Measurements from ENCODE around the gene MCC.

DNA sequence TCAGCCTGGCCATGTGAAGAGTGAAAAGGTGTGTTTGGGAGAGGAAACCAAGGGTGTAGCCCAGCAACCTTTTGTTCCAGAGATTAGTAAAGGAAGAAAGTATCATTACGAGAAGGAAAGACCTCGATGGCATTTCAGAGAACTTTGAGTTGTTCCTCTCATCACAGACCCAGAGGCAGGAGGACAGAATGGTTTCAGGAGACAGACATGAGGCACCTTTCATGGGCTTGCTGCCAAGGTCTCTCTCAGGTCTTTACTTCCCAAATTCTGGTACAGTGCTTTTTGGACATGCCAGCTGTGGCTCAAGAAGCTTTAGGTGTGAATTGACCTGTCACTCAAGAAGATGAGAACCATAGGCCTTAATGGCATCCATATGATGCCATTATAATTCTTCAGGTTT, 2.8 kb upstream of the MCC start:
- no peak for TF ChIP-seq ZFX (IDR thresholded peaks at IDR 0.05; ENCODE audit: borderline replicate concordance)
- TF ChIP-seq, protein P1, sequence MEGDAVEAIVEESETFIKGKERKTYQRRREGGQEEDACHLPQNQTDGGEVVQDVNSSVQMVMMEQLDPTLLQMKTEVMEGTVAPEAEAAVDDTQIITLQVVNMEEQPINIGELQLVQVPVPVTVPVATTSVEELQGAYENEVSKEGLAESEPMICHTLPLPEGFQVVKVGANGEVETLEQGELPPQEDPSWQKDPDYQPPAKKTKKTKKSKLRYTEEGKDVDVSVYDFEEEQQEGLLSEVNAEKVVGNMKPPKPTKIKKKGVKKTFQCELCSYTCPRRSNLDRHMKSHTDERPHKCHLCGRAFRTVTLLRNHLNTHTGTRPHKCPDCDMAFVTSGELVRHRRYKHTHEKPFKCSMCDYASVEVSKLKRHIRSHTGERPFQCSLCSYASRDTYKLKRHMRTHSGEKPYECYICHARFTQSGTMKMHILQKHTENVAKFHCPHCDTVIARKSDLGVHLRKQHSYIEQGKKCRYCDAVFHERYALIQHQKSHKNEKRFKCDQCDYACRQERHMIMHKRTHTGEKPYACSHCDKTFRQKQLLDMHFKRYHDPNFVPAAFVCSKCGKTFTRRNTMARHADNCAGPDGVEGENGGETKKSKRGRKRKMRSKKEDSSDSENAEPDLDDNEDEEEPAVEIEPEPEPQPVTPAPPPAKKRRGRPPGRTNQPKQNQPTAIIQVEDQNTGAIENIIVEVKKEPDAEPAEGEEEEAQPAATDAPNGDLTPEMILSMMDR (IDR thresholded peaks at IDR 0.05) = no peak
